ENCODE measurements around the gene FGF21. TPM values are rescaled to one million over a fixed set of nuclear protein-coding genes. Genes with fewer than 3 reads are reported as not detected.

FGF21 gene
- total and polyA plus RNA-seq, 10 of the 15 experiments (the other 5 are each of a cell fraction or from before 2014, with no cell fraction given), result not detected

DNA sequence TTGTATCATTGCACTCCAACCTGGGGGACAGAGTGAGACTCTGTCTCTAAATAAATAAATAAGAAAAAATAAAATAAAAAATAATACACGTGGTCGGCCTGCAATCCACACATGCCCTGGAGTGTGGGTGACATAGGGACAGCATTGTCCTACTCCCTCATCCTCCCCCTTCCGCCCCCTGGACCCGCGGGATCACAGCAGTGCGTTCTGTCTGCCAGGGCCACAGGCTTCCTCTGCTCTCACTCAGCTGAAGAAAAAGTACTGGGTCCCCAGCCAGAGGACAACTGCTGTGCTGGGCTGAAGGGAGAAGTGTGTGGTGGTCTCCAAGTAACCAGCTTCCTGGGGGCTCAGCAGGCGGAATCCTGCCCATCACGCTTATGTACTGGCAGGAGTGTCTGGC lies 49.2 kb downstream of the FGF21 start (continued):
- TF ChIP-seq POLR2AphosphoS2 (IDR thresholded peaks at IDR 0.05; ENCODE audit: low read depth, low read length), result no peak
- TF ChIP-seq ZNF384 (IDR thresholded peaks at IDR 0.05; ENCODE audit: borderline replicate concordance, low read depth, low read length), result no peak

DNA sequence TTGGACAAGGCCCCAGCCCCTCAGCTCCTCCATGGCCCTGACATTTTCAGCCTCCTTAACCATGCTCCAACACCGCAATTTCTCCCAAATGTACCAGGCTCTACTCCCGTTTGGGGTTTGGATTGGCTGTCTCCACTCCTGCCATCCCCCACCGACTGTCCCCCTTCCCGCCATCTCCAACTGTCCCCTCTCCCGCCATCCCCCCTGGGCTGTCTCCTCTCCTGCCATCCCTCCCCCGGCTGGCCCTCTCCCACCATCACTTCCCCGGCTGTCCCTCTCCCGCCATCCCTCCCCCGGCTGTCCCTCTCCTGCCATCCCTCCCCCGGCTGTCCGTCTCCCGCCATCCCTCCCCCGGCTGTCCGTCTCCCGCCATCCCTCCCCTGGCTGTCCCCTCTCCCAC lies 50.1 kb downstream of the FGF21 start:
- no peak overlapping the region for H3K4me2 ChIP-seq (ENCODE audit: control insufficient read depth, insufficient read depth)
- H3K36me3 ChIP-seq (ENCODE audit: control insufficient read depth in 2 of 2, insufficient read depth in 2 of 2, low read length in 1 of 2), result no peaks in the 10 kb centered on the region; a peak in 1 of 4 replicates
- no peaks in the 10 kb centered on the region for H3K27me3 ChIP-seq (replicated peaks in 1 of 2; ENCODE audit: control insufficient read depth in 2 of 2, insufficient read depth in 2 of 2, low read length in 1 of 2)
- in situ Hi-C loops (cut with MboI) (no loop called here), intact Hi-C loops (cut with micrococcal nuclease; ENCODE audit: unreplicated experiment) (no loop called here)
- H3K9me3 ChIP-seq (replicated peaks; ENCODE audit: control insufficient read depth, insufficient read depth, low read length), result no peaks in the 10 kb centered on the region
- DNase-seq (ENCODE audit: low read depth, low spot score) (no peak), FAIRE-seq (no peak), ATAC-seq (no peak)
- WGBS (ENCODE audit: insufficient coverage, insufficient replicate concordance, low lambda C conversion rate, missing lambda C conversion rate), result 77% methylated on average over 2 of the region's 15 CpGs
- CTCF ChIA-PET, result interaction anchor here (1.3 to 4.7 kb wide), 2 partner anchors 10 to 38 kb away, joined by 3 to 31 read pairs; no protein-coding TSS in a partner anchor
- H2AFZ ChIP-seq (ENCODE audit: control insufficient read depth, low read depth, low read length), result no peak overlapping the region
- H3K79me2 ChIP-seq (ENCODE audit: control insufficient read depth, insufficient read depth, low read length), result peaks cover 10% of the 10 kb centered on the region
- H3K4me1 ChIP-seq (ENCODE audit: control insufficient read depth, insufficient read depth, low read length), result no peaks in the 10 kb centered on the region
- no peak for TF ChIP-seq ASH2L (IDR thresholded peaks at IDR 0.05; ENCODE audit: borderline replicate concordance, low read depth)
- TF ChIP-seq, protein P1, sequence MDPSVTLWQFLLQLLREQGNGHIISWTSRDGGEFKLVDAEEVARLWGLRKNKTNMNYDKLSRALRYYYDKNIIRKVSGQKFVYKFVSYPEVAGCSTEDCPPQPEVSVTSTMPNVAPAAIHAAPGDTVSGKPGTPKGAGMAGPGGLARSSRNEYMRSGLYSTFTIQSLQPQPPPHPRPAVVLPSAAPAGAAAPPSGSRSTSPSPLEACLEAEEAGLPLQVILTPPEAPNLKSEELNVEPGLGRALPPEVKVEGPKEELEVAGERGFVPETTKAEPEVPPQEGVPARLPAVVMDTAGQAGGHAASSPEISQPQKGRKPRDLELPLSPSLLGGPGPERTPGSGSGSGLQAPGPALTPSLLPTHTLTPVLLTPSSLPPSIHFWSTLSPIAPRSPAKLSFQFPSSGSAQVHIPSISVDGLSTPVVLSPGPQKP (IDR thresholded peaks at IDR 0.05; ENCODE audit: low read depth, low read length), result no peak
- TF ChIP-seq HDGF (IDR thresholded peaks at IDR 0.05), result no peak
- TF ChIP-seq, protein P2, sequence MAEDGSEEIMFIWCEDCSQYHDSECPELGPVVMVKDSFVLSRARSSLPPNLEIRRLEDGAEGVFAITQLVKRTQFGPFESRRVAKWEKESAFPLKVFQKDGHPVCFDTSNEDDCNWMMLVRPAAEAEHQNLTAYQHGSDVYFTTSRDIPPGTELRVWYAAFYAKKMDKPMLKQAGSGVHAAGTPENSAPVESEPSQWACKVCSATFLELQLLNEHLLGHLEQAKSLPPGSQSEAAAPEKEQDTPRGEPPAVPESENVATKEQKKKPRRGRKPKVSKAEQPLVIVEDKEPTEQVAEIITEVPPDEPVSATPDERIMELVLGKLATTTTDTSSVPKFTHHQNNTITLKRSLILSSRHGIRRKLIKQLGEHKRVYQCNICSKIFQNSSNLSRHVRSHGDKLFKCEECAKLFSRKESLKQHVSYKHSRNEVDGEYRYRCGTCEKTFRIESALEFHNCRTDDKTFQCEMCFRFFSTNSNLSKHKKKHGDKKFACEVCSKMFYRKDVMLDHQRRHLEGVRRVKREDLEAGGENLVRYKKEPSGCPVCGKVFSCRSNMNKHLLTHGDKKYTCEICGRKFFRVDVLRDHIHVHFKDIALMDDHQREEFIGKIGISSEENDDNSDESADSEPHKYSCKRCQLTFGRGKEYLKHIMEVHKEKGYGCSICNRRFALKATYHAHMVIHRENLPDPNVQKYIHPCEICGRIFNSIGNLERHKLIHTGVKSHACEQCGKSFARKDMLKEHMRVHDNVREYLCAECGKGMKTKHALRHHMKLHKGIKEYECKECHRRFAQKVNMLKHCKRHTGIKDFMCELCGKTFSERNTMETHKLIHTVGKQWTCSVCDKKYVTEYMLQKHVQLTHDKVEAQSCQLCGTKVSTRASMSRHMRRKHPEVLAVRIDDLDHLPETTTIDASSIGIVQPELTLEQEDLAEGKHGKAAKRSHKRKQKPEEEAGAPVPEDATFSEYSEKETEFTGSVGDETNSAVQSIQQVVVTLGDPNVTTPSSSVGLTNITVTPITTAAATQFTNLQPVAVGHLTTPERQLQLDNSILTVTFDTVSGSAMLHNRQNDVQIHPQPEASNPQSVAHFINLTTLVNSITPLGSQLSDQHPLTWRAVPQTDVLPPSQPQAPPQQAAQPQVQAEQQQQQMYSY (CRISPR knock-in tag; IDR thresholded peaks at IDR 0.05), result no peak
- no peak for TF ChIP-seq CEBPB (IDR thresholded peaks at IDR 0.05; ENCODE audit: borderline replicate concordance in 1 of 2, low read depth in 2 of 2, low read length in 2 of 2)
- POLR2A ChIA-PET, result no interaction called here
- SMC1A ChIA-PET (ENCODE audit: uncharacterized antibody, unreplicated experiment), result interaction anchor here (3.3 kb wide), 1 partner anchor 31 kb away, joined by 9 read pairs; the partner anchor contains the start of gene HSD17B14
- H3K27ac ChIP-seq (ENCODE audit: control insufficient read depth, insufficient read depth), result no peak overlapping the region
- no peak overlapping the region for H3K9ac ChIP-seq (ENCODE audit: control insufficient read depth, insufficient read depth, low read length)
- H4K20me1 ChIP-seq (ENCODE audit: control insufficient read depth, insufficient read depth), result no peaks in the 10 kb centered on the region
- RAD21 ChIA-PET (ENCODE audit: unreplicated experiment), result no interaction called here
- no peak overlapping the region for H3K4me3 ChIP-seq
- BruUV-seq (replicated peaks), result no TSS peak

All from GM12878 (cell line).